Stimulated activated CD4-positive, alpha-beta T cell treated with anti-CD3 and anti-CD28 coated beads, Interleukin-4, amount 100 ng/mL, for 1 hour (primary cell): ENCODE data around the gene ANXA8L1.
"Not testable (repeated sequence)": the region's sequence is repeated elsewhere in the genome, so short reads cannot be mapped to it uniquely, and the experiment has no call there.

Experiments used
- DNase-seq: peaks from one replicate; pipeline ENCODE4 v3.0.0-alpha.2; 2020

ANXA8L1 gene

DNA sequence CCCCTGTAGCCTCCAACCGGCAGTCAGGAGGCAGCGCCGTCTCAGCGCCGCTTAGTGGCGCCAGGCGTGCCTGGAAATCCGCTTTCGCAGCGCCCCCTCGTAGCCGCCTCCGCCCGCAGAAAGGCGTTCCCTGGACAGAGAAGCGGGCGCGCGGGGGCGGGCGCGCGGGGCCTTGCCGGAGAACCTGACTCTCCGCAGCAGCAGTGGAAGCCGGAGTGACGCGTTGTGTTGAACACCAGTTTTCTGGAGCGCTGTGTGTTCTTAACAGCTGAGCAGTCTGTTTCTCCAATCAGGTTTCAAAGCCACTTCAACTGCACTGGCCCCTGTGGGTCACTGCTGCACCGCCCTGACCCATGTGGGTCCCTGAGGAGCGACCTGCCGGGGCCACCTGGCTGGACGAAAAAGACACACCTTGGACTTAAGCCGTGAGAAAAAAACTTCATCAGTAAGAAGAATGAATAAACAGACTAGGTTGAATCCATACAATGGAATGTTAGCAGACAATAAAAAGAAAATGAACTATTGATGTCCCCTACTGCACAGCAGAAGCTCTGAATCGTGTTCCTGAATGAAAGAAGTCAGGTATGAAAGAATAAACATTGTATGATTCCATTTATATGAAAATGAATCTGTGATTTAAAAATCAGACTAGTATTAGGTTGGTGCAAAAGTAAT lies 22.8 kb downstream of the ANXA8L1 start:
- DNase-seq, result not testable (repeated sequence)

DNA sequence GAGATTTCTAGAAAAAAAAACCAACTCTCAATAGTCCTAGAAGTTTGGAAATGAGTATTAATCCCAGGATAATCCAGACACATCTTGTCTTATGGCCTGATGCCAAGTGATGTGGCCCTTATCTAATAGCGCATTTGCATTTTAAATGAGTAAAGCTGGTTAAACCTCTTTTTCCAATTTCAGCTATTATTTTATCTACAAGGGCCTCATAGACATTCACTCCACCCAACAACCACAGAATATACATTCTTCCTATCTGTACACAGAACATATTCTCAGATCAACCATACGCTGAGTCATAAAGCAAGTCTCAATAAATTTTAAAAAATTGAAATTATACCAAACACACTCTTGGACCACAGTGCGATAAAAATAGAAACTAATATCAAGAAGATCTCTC lies 34.0 kb downstream of the ANXA8L1 start:
- not testable (repeated sequence) for DNase-seq

DNA sequence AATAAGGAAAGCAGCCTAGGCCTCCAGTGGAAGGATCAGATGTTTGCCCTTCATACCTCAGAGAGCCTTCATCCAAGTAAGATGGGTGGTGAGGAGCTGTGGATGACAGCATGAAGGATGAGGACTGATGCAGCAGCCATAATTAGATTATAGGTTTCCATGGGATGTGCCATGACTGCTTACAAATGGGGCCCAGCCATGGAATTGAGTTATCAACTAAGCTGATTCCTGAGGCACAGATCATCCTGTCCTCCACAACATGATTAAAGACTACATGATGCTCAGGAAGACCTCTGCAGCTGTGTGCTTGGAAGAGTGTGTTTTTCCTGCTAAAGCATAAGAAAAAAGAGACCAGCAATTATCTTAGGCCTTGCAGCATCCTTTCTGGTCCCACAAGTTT lies 35.5 kb downstream of the ANXA8L1 start:
- not testable (repeated sequence) for DNase-seq

DNA sequence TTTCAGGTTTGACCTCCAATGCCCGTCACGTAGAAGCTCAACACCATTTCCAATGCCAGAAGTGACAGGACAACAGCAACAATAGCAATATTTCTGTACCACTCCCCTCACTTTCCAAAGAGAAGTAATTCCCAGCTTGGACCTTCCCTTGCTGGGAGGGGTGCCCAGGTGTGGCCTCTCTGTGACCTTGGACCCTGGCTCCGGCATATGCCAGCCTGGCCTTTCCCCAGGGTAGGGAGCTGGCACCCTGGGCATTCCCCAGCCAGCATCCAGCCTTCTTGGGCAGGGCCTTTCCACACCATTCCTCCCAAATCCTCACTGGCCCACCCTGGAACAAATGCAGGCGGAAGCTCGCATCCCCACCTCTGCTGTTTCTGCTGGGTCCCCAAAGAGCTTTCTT lies 37.1 kb downstream of the ANXA8L1 start:
- not testable (repeated sequence) for DNase-seq

DNA sequence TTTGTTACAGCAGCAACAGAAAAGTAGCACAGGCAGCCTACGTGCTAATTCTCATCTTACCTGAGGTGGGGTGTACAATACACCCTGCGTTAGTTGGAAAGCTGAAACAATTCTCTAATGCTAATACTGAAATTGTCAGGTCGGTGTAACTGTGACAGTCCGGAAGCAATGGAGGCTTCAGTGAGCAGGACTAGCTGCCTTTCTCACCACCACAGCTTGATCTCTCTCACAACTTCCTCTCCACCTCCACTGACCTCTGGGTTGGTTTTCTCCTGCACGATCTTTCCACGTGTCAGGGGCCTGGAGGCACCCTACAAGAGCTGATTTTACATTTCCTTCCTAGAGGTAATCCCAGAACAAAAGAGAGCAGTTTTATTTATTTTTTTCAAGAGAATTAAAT lies 39.7 kb downstream of the ANXA8L1 start:
- not testable (repeated sequence) for DNase-seq

DNA sequence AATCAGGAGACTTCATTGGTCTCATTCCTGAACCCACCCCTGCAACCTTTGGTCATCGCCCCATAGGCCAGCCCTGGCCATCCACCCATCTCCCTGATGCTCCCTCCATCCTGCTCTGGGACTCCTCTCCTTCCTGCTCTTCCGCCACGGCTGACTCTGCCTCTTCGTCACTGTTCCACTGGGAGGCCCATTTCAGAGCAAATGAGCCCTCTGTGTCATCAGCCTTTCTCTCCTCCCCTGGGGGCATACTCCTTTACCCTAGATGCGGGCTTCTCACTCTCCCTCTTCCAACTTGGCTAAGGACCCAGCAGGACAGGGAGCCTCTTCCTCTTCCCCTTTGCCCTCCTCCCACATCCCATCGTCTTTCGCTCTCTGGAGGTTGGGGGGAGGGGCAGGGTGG lies 42.7 kb downstream of the ANXA8L1 start:
- DNase-seq, result not testable (repeated sequence)

DNA sequence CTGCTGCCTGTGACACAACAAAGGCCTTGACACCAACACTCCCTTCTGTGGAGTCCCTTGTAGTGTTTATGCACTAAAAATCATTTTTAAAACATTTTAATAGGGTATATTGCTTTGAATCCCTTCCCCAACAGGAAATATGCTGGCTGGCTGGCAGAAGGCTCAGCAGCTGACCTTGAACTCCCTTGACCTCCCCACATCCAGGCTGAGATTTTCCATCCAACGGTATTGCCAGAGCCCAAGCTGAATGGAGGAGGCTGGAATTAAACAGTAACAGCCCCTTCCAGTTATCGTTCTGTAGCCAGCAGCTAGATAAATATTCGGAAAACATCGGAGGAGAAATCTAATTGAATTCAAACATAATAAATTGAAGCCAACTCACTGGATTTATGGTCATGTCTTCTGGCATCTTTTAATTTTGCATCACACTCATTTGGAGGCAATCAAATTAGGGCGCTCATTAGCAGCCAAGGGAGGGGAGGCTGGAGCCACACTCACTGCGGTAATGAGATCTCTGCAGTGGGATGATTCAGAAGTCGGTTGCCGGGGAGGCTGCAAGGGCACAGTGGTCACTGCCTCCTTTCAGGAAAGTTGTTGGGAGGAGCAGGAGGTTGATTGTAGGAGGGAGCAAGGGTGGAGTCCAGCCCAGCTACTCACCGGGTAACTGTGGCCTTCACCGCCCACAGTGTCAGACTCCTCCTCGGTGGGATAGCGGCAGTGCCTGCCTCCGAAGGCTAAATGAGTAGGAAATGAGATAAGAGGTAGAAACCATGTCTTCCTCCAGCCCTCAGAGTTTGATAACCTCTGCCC lies 44.2 kb downstream of the ANXA8L1 start:
- not testable (repeated sequence) for DNase-seq

DNA sequence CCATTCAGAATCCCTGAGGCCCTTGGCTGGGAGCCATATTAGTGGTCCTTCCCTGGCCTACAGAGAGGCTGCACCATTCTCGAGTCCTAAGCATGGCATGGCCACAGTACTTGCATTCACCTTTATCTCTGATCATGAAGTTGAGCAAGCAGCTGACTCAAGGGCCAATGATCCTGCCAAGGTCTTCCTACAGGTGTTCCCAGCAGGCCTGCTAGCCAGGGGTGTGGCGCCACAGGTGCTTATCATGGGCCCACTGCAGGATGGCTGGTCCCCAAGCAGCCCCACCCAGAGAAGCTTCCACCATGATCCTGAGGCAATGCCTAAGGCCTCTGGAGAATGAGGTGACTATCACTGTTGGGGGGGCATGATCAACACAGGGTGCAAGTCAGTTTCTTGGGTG lies 48.0 kb downstream of the ANXA8L1 start:
- not testable (repeated sequence) for DNase-seq

DNA sequence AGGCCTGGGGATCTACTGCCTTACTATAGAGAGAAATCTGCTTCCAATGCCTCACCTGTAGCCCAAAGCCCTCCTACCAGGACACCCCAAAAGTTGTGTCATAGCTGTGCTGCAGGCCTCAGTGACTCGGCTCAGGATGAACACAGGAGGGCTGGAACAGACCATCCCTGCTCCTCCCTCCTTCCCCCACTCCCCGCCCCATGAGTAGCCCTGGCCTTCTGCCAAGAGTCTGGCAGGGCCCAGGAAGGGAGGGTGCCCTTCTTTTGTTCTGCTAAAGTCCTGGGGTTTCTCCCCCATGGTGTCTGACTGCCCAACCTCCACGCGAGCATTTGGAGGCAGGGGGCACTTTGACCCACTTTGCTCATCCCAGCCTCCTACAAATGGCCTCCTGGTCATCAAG lies 65.4 kb downstream of the ANXA8L1 start:
- not testable (repeated sequence) for DNase-seq
